Activated effector memory CD4-positive, alpha-beta T cell treated with Interleukin-2 at 50 U/mL for 16 hours (primary cell): Measurements from ENCODE around the gene CREB5.

Experiments used
- DNase-seq: peaks from one replicate; pipeline ENCODE4 v3.0.0-alpha.2; 2020

Gene CREB5

GRCh38 chr7:28621369-28621841, 209.1 kb downstream of the CREB5 start:
- no peak for DNase-seq

GRCh38 chr7:28623105-28623730, 210.9 kb downstream of the CREB5 start:
- no peak for DNase-seq

GRCh38 chr7:28623863-28624262, 211.5 kb downstream of the CREB5 start:
- no peak for DNase-seq

GRCh38 chr7:28625432-28625831, 213.1 kb downstream of the CREB5 start:
- DNase-seq: no peak

GRCh38 chr7:28626221-28626620, 213.9 kb downstream of the CREB5 start:
- DNase-seq: no peak

GRCh38 chr7:28626624-28627262, 214.4 kb downstream of the CREB5 start:
- DNase-seq: no peak

GRCh38 chr7:28627263-28627653, 214.9 kb downstream of the CREB5 start:
- DNase-seq: no peak

- DNase-seq: no peak
These were observed 215.6 kb downstream of the CREB5 start for GRCh38 chr7:28627896-28628295.

GRCh38 chr7:28629216-28629842, 217.0 kb downstream of the CREB5 start:
- no peak for DNase-seq

- DNase-seq: no peak
These were observed 218.0 kb downstream of the CREB5 start for GRCh38 chr7:28630350-28630749.

- no peak for DNase-seq
These were observed 219.7 kb downstream of the CREB5 start for GRCh38 chr7:28631995-28632394.

GRCh38 chr7:28638914-28639313, 226.6 kb downstream of the CREB5 start:
- no peak for DNase-seq

GRCh38 chr7:28640001-28640400, 227.7 kb downstream of the CREB5 start:
- no peak for DNase-seq

- DNase-seq: no peak
These were observed 229.6 kb downstream of the CREB5 start for GRCh38 chr7:28641752-28642545.

- no peak for DNase-seq
These were observed 230.9 kb downstream of the CREB5 start for GRCh38 chr7:28643188-28643569.

- DNase-seq: no peak
These were observed 231.4 kb downstream of the CREB5 start for GRCh38 chr7:28643584-28644340.

- DNase-seq: no peak
These were observed 233.5 kb downstream of the CREB5 start for GRCh38 chr7:28645866-28646265.

- no peak for DNase-seq
These were observed 234.2 kb downstream of the CREB5 start for GRCh38 chr7:28646376-28647075.

GRCh38 chr7:28647076-28647421, 234.7 kb downstream of the CREB5 start:
- DNase-seq: no peak

GRCh38 chr7:28649189-28649588, 236.9 kb downstream of the CREB5 start:
- DNase-seq: no peak

- no peak for DNase-seq
These were observed 237.5 kb downstream of the CREB5 start for GRCh38 chr7:28649811-28650210.

- no peak for DNase-seq
These were observed 241.8 kb downstream of the CREB5 start for GRCh38 chr7:28654110-28654509.
